GM18861 (cell line): ENCODE data around the gene RASSF8.

ENCODE experiments used
- ATAC-seq: cut with Tn5 transposase; IDR thresholded peaks from one replicate; pipeline ENCODE4 v1.9.1; 2021; ENCODE audit not compliant: unreplicated experiment

Gene RASSF8

DNA sequence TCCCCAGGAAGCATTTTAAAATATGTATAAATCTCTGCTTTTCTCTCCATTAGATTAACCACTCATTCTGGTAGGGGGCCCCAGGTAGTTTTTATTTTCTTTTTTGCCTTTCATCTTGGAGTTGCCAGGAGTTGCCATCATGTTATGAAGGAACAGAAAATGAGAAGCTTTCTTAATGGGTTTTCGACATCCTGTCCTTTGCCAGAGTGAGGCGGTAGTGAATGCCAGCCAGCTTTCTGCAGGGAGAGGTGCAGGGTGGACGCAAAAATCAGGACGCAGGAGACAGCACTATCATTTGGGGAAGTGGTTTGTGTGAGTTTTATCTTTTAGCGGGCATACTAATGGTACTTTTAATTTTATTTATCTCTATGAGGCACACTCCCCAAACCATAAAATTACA, 1.7 kb downstream of the RASSF8 start:
- no peak for ATAC-seq

- no peak for ATAC-seq
Observed at GRCh38 chr12:25960961-25961360, 2.5 kb downstream of the RASSF8 start.

DNA sequence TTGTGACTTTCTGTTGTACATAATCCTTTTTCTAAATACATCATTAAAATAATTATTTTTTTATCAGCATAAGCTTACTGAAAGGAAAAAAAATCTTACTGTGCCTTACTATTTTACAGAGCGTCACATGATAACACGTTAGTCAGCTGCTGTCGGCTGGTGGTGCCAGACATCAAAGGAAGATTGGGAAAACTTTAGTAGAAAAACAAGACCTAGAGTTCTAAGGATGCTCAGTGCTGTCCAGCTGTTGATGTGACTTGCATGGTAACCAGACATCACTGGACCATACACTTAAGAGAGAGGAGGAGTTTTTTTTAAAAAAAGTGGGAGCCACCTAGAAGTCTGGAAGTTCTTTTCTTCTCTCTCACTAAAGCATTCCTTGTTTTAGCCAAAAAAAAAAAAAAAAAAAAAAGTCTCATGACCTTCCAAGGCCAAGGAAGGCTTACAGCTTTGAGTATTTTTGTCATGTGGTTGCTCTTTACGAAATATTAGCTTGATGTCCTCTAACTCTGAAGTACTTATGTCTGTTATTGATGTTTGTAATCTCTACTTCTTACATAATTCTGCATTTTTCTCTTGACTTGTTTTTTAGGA, 4.5 kb downstream of the RASSF8 start:
- no peak for ATAC-seq

- no peak for ATAC-seq
Observed at GRCh38 chr12:25965682-25966081, 7.2 kb downstream of the RASSF8 start.

DNA sequence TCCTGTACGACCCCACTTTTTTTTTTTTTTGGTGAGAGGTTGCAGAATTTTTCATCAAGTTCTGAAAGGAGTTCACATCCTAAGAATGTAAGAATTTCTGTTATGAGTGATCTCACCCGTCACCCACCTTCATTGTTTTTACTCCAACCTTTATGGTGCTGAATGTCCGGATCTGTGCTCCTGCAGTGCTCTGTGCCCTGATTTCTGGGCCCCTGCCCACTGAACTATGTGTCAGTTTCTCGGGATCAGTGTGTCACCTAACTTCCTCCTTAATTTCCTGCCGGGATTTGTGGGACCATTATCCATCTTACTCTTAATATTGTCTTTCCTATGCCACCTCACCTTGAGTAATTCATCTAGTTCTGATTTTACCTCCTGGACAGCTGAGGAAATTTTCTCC, 11.6 kb downstream of the RASSF8 start:
- no peak for ATAC-seq

GRCh38 chr12:25970916-25971653, 12.6 kb downstream of the RASSF8 start:
- no peak for ATAC-seq

DNA sequence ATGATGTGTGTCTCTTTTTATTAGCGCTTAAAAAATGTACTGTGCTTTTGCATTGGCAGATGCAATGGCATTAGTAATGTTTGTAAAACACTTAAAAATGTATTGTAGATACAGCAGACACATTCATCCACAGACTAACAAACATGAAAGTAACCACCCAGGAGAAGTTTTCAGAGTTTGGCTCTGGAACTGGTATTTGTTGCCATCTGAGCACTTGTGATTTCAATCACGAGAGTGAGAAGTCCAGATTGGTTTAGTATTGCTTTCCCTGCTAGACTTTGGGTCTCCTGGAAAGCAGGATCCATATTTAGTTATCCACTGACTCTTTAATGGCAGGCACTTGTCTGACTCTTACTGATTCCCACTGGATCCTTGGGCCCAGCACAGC, 13.2 kb downstream of the RASSF8 start:
- ATAC-seq: no peak

GRCh38 chr12:25972783-25973182, 14.3 kb downstream of the RASSF8 start:
- ATAC-seq: no peak

- no peak for ATAC-seq
Observed at GRCh38 chr12:25975179-25975578, 16.7 kb downstream of the RASSF8 start.

DNA sequence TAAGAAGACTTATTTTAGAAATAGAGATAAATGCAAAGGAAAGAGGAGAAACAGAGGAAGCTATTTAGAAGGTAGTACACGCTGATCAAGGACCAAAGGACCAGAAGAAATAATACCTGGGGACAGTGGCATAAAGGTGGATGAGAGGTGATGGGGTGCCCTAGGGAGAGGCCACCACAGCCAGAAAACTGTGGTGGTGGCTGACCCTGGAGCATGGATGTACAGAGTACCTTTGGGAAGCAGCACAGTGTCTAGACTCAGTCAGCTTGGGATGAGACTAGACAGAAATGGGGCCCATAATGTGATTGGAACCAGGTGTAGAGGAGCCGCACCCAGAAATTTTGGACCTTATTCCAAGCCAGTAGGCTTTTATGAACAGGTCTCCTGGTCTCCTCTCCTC, 17.2 kb downstream of the RASSF8 start:
- no peak for ATAC-seq

- ATAC-seq: no peak
Observed at GRCh38 chr12:25976289-25976688, 17.8 kb downstream of the RASSF8 start.

DNA sequence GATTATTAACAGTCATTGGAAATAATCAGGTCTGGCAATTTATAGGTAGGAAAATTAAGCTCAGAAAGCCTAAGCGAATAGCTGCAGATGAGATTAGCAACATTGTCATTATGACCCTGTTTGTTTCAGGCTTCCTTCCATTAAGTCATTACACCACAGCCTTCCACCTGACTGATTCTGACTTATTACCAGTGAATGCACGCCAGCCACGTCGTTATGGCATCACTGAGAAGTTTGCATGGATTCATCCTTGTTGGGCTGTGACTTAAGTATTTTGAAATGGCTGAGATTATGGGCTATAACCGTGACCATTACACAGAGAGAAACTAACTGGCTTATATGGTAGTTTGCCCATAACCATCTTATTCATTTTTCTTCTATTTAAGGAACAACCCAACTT, 18.6 kb downstream of the RASSF8 start:
- ATAC-seq: no peak

DNA sequence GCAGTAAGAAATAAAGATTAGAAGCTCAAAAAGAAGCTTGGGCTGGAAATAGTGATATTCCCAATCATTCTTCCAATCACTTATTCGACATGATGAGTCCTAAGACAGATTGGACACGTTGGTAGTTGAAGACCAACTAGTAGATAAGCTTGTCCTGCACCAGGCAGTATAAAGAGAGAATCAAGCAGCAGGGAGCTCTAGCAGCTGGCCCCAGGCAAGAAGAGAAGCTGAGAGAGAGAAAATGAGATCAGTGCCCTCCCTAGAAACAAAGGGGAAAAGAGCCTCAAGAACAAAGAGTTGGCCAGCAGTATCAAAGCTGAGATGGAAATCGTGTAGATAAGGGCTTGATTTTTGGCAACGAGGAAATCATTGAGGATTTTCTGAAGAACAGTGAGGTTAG, 20.6 kb downstream of the RASSF8 start:
- ATAC-seq: no peak

DNA sequence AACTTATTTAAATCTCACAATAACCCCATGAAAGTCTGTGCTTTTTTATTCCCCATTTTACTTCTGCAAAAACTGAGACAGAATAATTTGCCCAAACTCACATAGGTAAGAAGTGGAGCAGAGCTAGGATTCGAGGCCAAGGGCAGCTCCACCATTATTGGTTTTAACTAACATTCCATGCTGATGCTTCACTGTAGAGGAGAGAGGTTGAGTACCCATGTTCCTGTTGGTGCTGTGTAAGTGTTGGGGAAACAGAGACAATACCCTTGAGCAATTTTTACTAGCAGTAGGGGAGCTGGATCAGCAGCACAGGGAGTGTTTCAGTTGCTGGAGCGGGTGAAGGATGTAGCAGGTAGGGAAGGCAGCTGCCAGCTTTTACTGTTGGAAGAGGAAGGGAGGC, 21.1 kb downstream of the RASSF8 start:
- ATAC-seq: no peak

GRCh38 chr12:25980035-25980434, 21.6 kb downstream of the RASSF8 start:
- no peak for ATAC-seq

DNA sequence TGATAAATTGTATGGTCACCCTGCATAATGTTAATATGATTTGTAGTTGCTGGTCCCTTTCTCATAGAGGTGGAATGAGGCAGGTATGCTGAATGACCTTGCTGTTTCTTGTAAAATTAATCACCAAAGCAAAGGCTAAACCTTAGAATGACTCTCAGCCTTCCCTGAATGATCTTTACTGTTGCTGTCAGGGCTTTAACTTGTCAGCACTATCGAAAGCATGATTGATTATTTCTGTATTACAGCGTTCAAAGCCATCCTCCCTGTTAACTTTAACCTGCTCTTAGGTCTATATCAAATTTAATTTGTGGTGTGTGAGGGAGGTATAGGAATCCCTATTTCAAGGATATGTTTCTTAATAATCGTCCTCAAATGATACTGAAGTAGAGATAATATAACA, 23.1 kb downstream of the RASSF8 start:
- no peak for ATAC-seq

DNA sequence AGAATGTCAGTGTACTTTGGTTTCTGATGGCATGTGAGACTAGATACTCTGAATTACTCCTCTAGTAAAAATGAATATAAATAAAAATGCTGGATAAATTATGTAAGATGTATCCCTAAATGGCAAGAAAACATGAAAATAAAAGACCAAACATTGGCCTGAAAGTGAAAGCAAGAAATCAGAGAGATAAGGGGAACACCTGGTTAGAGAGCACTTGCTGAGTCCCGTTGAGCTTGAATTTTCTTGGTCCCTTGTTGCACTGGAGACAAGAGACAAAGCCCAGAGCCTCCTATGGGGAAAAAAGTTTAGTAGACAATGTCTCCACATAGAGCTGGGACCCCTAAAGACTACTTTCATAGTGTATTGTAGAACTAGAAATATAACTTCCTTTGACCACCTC, 23.9 kb downstream of the RASSF8 start:
- no peak for ATAC-seq

DNA sequence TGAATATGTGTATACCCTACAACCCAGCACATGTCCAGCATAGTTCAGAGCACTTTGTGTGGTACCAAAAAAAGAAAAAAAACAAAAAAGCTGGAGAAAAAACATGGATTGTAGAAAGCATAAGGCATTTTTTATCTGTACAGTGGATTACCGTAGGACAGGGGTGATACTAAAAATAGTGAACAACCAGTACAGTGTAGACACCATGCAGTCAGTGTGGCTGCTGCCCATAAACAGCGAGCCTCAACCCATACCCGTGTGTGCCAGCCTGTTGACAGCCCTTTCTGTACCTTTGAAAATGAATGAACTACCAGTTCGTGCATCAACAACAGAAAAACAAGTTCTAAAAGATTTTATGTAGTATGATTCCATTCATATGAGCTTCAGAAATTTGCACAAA, 25.1 kb downstream of the RASSF8 start:
- no peak for ATAC-seq

DNA sequence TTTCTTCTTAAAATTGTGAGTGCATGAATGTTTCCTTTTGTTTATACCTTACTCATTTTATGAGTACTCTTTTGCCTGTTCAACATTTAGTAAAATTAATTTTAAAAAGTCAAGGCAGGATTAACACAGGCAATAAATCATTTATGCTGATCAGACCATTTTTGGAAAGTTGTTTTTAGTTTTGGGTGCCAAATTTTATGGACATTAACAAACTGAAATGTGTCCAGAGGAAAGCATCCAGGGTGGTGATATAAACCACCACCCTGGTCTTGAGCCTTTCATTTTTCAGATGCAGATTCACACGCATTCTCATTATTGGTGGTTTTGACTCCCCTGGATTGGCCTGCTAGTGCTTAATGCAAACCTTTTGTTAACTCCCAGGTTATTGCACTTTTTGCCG, 26.3 kb downstream of the RASSF8 start:
- ATAC-seq: no peak

DNA sequence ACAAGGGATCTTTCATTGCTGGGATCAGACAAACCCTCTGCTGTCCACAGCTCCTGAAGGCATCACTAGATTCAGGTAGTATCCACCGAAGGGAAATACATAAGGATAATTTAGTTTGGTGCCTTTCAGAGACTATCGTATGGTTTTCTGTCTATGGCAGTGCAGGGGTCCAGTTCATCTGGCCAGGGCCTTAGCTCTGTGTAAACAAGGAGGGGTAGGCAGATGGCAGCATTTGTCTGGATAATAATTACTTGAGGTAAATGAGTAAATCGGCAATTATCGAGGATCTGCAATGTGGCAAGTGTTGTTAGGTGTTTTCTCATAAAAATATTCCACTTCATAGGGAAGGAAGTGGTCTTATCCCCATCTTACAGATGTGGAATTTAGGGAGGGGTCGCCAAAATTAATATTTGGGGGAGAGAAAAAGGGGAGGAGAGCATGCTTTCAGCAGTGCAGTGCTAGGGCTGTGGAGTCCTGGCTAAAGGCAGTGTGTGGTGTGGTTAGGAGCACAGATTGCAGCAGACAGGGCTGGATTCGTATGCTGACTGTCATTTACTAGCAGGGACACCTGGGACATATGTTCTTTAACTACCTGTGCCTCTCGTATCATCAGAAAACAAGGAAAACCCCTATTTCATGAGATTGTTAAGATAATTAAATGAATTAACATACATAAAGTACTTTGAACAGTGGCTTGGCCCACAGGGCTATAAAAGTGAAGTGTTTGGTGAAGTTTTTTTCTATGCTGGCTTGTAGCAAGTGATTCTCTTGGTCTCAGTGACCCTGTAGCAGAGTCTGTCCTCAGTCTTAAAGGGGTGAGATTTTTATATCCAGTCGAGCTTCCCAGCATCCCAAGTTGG, 27.1 kb downstream of the RASSF8 start:
- no peak for ATAC-seq

DNA sequence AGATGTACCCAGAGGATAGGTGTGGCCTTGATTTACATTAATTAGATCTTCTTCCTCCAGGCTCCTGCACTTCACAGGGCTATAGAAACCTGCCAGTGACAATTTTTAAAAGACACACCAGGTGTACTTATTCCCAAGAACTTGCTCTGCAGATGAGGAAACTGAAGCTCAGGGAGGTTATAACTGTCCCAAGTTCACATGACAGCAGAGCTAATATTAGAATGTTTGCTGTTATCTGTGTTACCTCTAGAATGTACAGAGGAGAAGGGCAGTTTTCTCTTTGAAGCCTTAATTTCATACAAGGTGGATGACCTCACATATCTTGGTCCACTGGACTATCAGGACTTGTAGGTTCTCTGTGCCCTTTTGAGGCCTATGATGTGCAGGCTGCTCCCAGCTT, 27.7 kb downstream of the RASSF8 start:
- ATAC-seq: no peak

- ATAC-seq: no peak
Observed at GRCh38 chr12:25988505-25988904, 30.0 kb downstream of the RASSF8 start.
